IPS DF 19.7 (cell line): Measurements from ENCODE around the gene UST.
"Not testable (repeated sequence)": the region's sequence is repeated elsewhere in the genome, so short reads cannot be mapped to it uniquely, and the experiment has no call there.

Experiments used
- DNase-seq: peaks from one replicate; pipeline ENCODE4 v3.0.0-alpha.2; 2013; ENCODE audit warnings: low read depth, low spot score

Gene UST

DNA sequence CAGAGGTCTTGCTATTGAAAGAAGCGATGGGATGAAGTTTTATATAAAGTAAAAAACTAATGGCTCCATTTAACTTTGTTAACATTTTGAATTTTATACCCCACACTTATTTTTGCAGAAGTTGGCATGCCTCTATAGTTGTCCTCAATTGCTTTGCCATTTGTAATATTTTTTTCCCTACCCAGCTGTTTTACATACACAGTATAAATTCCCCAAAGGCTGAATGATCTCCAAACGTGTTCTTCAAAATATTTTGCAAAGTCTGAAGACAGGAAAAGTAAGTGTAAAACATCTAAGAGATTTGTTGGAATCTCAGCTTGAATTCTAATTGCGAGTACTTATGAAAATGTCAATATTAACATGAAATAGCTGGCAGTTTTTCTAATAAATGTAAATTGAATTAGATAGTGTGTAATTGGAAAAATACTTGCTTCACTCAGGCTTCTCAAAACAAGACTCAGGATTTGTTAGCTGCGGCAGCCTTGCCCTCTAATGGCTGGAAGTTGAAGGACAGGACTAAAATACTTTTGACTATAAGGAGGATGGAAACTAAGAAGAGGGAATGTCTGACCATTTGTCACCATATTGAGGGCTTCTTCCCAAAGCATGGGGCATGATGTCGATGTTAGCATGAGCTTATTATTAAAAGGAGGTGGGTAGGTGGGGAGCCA lies 226.8 kb downstream of the UST start:
- DNase-seq, result no peak

DNA sequence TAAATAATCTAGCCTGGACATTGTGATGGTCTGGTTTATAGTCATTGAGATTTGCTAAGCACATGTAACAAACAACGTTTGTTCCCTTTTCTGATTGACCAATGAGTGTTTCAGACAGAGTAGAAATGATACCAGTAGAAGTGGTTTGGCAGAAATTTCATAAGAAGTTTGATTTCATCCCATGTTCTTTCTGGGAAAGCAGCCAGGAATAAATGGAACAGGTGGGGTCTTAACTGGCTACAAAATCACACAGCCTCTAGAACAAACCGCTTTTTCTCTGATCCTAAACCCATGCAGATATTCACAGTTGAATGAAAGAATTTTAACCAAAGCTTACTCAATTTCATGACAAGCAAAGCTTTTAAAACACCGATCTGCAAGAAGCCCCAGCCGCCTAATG lies 227.5 kb downstream of the UST start:
- no peak for DNase-seq

DNA sequence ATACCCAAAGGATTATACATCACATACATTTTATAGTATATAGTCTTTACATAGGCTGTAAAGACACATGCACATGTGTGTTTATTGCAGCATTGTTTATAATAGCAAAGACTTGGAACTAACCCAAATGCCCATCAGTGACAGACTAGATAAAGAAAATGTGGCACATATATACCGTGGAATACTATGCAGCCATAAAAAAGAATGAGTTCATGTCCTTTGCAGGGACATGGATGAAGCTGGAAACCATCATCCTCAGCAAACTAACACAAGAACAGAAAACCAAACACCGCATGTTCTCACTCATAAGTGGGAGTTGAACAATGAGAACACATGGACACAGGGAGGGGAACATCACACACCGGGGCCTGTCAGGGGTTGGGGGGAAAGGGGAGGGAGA lies 231.5 kb downstream of the UST start:
- DNase-seq, result not testable (repeated sequence)

DNA sequence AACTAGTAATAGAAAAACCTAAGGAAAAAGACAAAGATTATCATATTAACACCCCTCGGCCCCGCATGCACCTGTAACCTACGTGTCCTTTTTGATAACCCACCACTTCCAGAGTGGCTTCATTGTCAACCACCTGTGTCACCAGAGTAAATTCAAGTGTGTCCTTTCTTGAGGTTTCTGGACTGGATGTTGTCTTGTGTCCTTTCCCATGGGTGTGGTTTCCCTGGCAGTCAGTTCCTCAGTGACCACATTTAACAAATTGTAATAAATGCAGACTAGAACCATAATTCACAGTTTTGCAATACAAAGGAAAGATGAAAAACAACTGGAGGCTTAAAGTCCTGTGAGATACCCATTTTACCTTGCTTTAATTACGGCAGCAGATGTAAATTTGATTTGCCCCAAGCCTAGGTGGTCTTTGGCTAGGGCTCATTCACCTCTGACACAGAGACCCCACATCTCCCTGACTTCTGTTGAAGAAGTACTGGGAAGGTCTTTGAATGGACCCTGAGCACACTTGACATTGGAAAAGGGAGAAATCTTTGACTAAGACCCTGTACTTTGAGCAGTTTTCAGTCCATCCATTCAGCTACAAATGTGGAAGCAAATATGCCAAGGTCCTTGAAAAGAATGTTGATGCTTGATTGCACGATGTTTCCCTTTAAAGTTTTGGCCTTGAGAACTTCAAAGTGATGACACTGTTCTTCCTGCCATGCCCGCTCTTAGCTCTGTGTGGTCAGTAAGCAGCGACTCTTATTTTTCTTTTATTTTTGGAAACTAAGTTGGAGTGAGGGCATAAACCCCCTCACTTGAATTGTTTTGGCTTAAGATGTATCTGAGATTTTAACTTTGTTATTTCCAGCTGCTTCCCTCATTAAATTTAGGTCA lies 232.4 kb downstream of the UST start:
- no peak for DNase-seq

DNA sequence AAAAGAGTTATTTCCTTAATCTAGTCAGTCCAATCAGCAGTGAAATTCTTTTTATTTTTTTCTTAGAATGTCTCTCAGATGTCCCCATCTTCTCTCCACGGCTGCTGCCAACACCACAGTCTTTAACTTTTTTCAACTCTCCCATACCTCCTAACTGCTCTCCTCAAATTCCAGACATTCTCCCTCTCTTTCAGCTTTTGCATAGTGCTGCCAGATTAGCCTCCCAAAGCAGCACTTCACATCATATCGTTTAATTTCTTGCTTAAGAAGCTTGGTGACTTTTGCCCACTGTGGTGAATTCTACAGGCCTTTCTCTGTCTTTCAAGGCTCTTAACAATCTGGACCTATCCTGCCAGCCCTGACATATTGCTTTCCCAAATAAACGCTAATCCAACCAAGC lies 233.4 kb downstream of the UST start:
- no peak for DNase-seq

DNA sequence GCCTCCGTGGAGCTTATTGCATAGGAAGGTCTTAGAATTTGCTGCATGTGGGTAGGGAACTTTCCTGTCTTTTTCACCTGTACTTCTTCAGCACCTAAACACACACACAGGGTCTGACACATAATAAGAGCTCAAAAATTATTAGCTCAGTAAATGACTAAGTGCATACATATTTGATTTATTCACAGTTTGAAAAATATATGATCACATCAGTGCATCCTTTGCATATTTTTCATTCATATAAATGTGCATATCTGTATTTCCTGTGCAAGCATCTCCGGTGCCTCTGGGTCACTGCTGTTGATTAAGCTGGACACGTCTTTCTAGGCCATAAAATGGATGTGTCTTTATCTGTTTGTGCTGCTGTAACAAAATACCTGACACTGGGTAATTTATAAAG lies 234.7 kb downstream of the UST start:
- DNase-seq, result no peak

DNA sequence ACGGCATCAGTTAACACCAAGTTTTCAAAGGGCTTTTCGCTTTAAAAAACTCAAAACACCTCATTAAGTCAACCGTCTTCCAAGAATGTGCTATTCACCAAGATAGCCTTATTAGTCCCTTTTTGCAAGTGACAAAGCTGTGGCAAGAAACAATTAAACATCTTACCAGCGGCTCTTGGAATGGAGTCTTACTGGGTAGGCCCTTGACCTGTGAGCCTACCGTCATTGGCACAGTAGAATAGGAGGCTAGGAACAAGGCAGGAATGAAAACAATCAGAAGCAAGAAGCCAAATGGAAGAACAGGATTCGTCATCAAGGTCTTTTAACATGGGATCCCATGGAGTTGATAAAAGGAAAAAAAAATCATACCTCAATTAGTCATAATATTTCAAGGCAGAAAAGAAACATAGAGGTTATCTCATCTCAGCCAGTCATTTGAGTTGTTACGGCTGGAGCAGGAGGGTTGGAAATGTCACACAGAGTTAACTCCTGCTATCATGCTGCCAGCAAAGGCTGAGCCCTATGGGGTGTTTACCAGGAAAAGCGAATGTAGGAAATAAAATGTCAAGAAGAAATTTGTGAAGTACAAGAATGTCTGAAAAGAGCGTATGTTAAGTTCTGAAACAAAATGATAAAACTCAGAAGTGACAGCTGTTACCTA lies 236.4 kb downstream of the UST start:
- no peak for DNase-seq

DNA sequence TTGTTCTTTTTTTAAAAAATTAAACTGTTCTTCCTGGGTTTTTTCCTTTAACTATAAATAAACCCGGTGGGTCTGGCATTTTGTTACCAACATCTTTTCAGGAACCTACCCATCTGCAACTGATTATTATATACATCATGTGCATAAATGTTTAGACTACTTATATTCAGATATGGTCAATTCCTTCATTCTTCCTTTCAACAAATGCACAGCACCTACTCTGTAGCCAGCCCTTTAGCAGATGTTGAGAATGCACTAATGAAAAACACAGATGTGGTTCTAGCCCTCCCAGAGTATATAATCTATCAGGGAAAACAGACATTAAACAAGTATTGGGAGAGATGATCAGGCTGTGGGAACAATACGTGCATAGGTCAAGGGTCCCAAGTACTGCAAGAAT lies 237.1 kb downstream of the UST start:
- DNase-seq, result no peak

DNA sequence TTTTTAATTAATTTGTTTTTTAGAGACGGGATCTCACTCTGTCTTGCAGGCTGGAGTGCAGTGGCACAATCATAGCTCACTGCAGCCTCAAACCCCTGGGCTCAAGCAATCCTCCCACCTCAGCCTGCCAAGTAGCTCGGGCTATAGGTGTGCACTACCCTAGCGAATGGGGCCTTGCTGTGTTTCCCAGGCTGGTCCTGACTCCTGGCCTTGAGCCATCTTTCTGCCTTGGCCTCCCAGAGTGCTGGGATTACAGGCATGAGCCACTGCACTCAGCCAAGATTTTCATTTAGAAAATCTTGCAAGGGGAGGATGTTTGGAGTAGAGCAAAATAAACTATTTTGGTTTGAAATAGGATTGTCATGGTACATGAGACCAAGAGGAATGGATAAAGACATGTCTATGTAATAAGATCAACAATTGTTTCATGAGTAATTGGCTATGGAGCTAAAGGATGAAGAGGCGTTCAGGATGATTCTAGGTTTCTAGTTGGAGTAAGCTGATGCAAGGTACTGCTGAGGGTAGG lies 237.8 kb downstream of the UST start:
- no peak for DNase-seq

DNA sequence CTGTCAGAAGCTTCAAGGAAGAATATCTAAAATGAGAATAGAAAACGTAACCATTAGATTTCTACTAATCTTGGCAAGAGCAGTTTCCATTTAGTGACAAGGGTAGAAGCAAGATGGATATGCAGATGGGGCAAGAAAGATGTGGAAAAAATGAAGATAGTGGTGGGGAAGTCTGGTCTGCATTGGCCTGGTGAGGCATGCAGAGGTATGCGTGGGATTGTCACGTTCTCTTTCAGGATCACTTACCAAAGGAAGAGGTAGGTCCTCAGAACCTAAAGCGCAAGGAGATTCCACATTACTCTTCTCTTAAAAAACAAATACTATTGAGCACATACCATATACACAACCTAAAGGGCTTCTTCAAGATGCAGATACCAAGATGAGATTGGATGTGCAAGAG lies 238.7 kb downstream of the UST start:
- DNase-seq, result no peak

DNA sequence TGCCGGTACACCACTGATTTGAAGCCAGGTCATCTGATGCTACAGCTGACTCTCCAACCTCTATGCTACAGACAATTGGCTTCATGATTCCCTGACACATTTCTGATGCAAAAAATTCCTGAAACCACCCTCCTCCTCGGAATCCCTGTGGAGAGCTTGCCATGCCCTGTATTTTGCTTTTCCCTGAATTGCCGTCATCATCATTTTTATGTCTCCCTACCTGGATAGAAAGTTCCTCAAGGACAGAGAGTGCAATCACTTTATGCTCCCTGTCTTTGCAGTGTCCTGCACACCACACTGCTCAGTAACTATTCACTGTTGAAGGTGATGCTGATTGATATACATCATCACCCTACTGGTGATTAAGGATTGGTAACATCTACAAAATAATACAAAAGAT lies 239.8 kb downstream of the UST start:
- no peak for DNase-seq

DNA sequence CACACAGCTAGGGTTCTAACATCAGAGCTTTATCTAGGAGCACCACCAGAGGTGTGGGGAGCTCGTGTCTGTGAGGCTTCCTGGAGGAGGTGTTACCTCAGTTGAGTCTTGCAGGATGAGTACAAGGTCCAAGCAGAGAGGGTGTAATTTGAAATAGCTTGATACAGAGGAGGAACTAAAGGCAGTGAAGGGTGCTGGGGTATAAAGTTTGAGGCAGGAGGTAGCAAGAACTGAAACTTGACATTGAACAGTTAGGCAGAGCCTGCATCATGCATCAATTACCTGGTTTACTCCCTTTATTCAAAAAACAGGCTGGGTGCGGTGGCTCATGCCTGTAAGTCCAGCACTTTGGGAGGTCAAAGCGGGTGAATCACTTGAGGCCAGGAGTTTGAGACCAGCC lies 241.2 kb downstream of the UST start:
- DNase-seq, result no peak

DNA sequence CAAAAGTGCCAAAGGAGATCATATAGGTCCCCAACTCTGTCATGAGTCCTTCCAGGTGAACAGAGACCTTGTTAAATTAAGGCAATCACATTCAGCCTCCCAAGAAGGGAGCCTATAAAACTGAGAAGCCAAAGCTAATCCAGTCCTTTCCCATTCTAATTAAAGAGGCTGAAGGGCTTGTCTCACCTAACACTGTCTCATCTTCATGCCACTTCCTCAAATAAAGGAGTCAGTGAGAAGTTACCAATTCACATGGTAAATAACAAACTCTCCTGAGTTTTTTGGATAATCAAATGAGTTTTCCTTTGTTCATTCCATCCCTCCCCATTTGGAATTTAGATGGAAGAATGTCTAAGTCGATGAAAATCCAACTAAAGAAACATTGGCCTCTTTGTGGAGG lies 242.8 kb downstream of the UST start:
- no peak for DNase-seq

DNA sequence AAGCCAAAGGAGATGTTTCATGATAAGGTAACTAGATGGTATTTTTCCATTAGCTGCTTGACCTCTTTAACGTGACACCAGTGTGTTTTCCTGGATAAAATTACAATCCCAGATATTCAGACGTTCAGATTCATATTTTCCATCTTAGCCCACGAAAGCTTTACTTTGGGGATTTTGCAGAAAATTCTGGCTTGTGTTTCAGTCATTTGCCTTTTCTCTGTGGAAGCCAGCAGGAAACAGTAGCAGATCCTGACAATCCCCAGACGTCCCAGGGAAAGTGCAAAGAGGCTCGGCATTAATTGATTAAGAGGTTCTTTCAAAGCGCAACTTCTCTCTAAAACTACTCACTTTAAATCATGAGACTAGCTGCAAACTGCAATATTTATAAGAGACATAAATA lies 243.6 kb downstream of the UST start:
- DNase-seq, result no peak

DNA sequence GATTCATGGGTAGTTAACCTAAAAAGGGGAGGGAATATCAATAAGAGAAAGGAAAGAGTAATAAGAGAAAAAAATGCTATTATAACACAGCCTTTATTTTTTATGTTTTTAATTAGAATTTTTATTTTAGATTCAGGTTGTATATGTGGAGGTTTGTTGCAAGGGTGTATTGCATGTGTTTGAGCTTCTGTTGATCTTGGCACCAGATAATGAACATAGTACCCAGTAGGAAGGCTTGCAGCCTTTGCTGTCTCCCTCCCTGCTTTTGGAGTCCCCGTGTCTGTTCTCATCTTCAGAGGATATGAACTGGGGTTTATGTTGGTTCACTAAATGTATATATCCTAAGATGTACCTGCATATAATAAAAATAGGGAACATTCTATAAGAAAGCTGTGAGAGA lies 250.0 kb downstream of the UST start:
- DNase-seq, result no peak

DNA sequence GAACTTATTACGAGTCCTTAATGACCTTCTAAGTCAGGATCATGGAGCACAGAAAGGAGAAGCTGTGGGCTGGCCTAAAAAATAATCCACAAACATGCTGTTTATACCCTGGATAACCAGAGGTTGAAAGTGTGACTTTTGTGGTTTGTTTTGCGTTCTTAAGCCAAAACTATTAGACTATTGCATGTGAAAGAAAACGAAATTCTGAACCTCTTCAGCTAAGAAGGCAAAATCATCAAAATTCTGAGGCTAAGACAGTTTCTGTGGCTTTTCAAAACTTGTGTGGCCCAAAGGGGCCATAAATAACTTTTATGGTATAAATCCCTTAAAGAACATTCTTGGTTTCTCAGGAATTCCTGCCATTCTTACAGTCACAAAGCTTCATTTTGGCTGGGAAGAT lies 251.0 kb downstream of the UST start:
- no peak for DNase-seq

DNA sequence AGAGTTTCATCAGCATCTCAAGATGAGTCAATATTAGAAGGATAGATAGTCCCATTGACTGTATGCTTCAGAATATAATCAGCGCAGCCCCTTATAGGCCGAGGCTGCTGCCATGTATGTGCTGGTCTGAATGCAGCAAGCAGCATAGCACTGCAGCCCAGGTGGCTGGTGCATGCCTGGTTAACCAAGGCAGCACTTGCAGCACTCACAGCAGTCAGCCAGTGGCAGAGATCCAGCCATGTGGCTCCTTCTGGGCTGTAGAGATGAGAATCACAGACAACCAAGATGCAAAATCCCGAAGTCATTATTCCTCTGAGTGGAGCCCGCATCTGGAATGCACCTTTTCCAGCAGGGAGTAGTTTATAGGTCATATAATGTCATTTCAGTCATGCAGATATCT lies 251.9 kb downstream of the UST start:
- no peak for DNase-seq

DNA sequence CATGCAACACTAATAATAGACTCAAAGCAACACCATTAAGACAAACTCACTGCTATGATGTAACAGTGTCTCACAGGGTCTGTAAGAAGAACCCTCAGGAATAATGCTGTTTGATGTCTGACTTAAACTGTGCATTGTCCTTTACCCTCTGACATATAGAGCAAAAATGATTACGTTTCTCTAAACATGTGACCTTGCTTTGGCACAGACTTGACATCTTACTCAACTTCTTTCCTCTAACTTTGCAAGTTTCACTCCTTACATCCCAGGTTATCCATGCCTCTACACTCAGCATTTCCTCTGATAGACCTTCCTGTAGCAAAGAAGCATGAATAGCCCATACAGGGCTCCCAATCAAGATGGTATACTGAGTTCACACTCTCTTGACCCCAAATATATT lies 252.7 kb downstream of the UST start:
- no peak for DNase-seq

DNA sequence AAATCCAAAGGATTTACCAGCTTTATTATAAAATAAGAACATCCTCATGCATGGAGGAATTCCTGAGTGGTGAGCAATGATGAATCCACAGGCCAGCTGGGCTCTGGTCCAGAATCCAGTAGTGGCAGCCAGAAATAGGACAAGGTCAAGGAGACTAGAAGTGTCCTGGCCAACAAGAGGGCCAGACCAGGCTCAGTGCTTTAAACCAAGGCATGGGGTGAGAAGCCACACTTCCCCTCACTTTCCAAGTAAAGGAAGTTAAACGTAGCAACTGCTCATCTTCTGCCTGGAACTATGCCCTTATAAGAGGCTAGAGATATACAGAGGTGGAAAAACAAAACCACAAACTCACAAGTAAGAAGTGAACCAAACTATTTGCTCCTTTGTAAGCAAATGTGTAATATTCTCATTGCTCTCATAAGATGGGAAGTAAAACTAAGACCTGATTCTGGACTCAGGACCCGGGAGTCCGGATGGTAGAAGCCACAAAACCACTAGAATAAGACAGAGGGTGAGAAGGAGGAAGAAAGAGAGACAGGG lies 253.2 kb downstream of the UST start:
- DNase-seq, result no peak

DNA sequence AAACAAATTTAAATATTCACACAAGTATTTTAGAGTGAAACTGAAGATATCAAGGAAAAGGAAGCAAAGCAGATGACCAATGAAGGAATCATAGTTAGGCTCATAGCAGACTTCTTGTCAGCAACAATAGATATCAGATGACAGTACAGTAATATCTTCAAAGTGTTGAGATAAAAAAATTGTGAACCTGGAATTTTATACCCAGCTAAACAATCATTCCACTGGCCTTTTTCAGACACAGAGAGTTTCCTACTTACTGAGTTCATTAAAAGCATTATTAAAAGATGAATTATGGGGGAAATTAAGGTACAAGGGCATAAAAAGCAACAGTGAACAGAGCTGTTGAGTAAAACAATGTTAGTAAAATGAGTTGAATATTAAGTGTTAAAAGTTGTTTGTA lies 254.6 kb downstream of the UST start:
- no peak for DNase-seq

DNA sequence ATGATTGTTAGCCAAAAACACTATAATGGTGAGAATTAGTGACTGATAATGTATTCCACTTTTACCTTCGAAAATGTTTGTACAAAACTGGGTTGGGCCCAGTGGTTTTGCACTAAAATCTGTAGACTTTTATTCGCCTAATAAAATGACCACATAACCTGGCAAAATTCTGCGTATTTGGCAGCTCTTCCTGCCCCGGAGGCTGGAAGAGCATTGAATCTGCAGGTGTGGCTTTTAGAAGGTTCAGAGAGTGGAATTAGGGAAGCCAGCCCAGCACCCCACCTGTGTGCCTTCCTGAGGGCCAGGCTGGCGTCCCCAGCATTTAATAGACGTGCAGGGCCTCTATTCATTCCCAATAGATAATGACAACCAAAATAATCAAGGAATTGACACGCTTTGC lies 256.7 kb downstream of the UST start:
- no peak for DNase-seq

DNA sequence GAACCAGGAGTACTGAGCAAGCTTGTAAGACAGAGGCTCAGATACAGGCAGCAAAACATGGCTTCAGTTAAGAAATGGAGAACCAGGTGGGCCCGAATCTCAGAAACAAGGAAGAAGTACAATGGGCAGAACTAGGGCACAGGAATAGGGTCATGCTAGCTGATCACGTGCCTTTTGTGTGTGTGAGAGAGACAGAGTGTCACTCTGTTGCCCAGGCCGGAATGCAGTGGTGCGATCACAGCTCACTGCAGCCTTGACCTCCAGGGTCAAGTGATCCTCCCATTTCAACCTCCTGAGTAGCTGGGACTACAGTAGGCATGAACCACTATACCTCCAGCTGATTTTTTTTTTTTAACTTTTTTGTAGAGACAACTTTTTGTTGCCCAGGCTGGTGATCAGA lies 257.8 kb downstream of the UST start:
- DNase-seq, result no peak
